GM23338 (cell line): ENCODE data around the gene BMPER. TPM values are rescaled to one million over a fixed set of nuclear protein-coding genes. Genes with fewer than 3 reads are reported as not detected.

Source experiments
- ATAC-seq: fragments of 200-7000 bp; cut with Tn5 transposase; 3 replicates; pipeline ENCODE4 v1.9.1; 2020
- DNase-seq: peaks from one replicate; pipeline ENCODE4 v3.0.0-alpha.2; 2015; ENCODE audit warnings: low spot score
- H2AFZ ChIP-seq: fragments of 200-600 bp; sonication (generic); 2 replicates; pipeline ENCODE4 v1.8.0; 2016; ENCODE audit warnings: antibody characterized with exemption, mild to moderate bottlenecking, moderate library complexity
- H3F3A ChIP-seq: fragments of 200-600 bp; sonication (generic); replicated peaks from 2 replicates; pipeline ENCODE4 v1.8.0; 2017; ENCODE audit warnings: antibody characterized with exemption, mixed run types, low read depth
- H3K27ac ChIP-seq: fragments of 200-600 bp; sonication (generic); 2 replicates; pipeline ENCODE4 v1.6.1; 2016; ENCODE audit warnings: low read depth
- H3K27me3 ChIP-seq: fragments of 200-600 bp; sonication (generic); 2 replicates; pipeline ENCODE4 v1.8.0; 2016; ENCODE audit warnings: mild to moderate bottlenecking, mixed run types, moderate library complexity; ENCODE audit not compliant: insufficient read depth
- H3K36me3 ChIP-seq: fragments of 200-600 bp; sonication (generic); 2 replicates; pipeline ENCODE4 v1.8.0; 2016; ENCODE audit warnings: mild to moderate bottlenecking; ENCODE audit not compliant: insufficient read depth
- H3K4me1 ChIP-seq: fragments of 200-600 bp; sonication (generic); 2 replicates; pipeline ENCODE4 v1.8.0; 2016; ENCODE audit warnings: mild to moderate bottlenecking, moderate library complexity; ENCODE audit not compliant: insufficient read depth
- H3K4me2 ChIP-seq: fragments of 200-600 bp; sonication (generic); 2 replicates; pipeline ENCODE4 v1.7.1; 2017; ENCODE audit warnings: mixed run types
- H3K4me3 ChIP-seq: fragments of 200-600 bp; sonication (generic); 2 replicates; pipeline ENCODE4 v1.6.1; 2016; ENCODE audit warnings: mixed run types
- H3K79me2 ChIP-seq: fragments of 200-600 bp; sonication (generic); replicated peaks from 2 replicates; pipeline ENCODE4 v1.8.0; 2017; ENCODE audit warnings: mild to moderate bottlenecking; ENCODE audit not compliant: insufficient read depth
- H3K9me2 ChIP-seq: fragments of 200-600 bp; sonication (generic); 2 replicates; pipeline ENCODE4 v1.8.0; 2017; ENCODE audit not compliant: insufficient read depth
- H4K20me1 ChIP-seq: fragments of 200-600 bp; sonication (generic); replicated peaks from 2 replicates; pipeline ENCODE4 v1.8.0; 2017; ENCODE audit warnings: mild to moderate bottlenecking; ENCODE audit not compliant: insufficient read depth
- H3K27ac Mint-ChIP-seq: 2 replicates; pipeline ENCODE4 v1.8.0; 2020; ENCODE audit warnings: inconsistent platforms, mild to moderate bottlenecking, moderate library complexity, mixed read lengths
- H3K27me3 Mint-ChIP-seq: 3 replicates; pipeline ENCODE4 v1.8.0; 2022; ENCODE audit warnings: low read depth, mild to moderate bottlenecking, moderate library complexity, mixed read lengths, inconsistent platforms; ENCODE audit not compliant: insufficient read depth, poor library complexity
- H3K36me3 Mint-ChIP-seq: 3 replicates; pipeline ENCODE4 v1.8.0; 2021; ENCODE audit warnings: low read depth, mild to moderate bottlenecking, inconsistent platforms, moderate library complexity, mixed read lengths
- H3K4me1 Mint-ChIP-seq: 3 replicates; pipeline ENCODE4 v1.8.0; 2020; ENCODE audit warnings: mild to moderate bottlenecking, inconsistent platforms, mixed read lengths
- H3K4me3 Mint-ChIP-seq: 3 replicates; pipeline ENCODE4 v1.8.0; 2021; ENCODE audit warnings: moderate library complexity, mild to moderate bottlenecking, inconsistent platforms, mixed read lengths
- H3K9me3 Mint-ChIP-seq: 3 replicates; pipeline ENCODE4 v1.8.0; 2020; ENCODE audit warnings: moderate library complexity, mild to moderate bottlenecking, inconsistent platforms, mixed read lengths
- CREB1 ChIP-seq: fragments of 250-450 bp; sonication (Bioruptor Pico); IDR thresholded peaks from 2 replicates; pipeline ENCODE4 v1.5.0; 2020; ENCODE audit warnings: low read depth, mild to moderate bottlenecking, moderate library complexity
- ETS1 ChIP-seq: IDR thresholded peaks from 2 replicates; pipeline ENCODE4 v1.6.1; 2016; ENCODE audit warnings: antibody characterized with exemption
- EZH2phosphoT487 ChIP-seq: fragments of 200-600 bp; sonication (generic); IDR thresholded peaks from one replicate; pipeline ENCODE4 v1.8.1; 2018; ENCODE audit warnings: antibody characterized with exemption; ENCODE audit not compliant: unreplicated experiment
- JUNB ChIP-seq: IDR thresholded peaks from one replicate; pipeline ENCODE4 v1.6.1; 2016; ENCODE audit warnings: antibody characterized with exemption; ENCODE audit not compliant: unreplicated experiment
- NANOG ChIP-seq: IDR thresholded peaks from 2 replicates; pipeline ENCODE4 v1.6.1; 2016; ENCODE audit warnings: antibody characterized with exemption, borderline replicate concordance
- REST ChIP-seq: IDR thresholded peaks from one replicate; pipeline ENCODE4 v1.6.1; 2018; ENCODE audit warnings: antibody characterized with exemption; ENCODE audit not compliant: unreplicated experiment
- STAT1 ChIP-seq: IDR thresholded peaks from one replicate; pipeline ENCODE4 v1.6.1; 2016; ENCODE audit warnings: antibody characterized with exemption; ENCODE audit not compliant: unreplicated experiment
- ZNF114 ChIP-seq: fragments of 250-450 bp; sonication (Bioruptor Pico); IDR thresholded peaks from 2 replicates; pipeline ENCODE4 v1.5.0; 2020; ENCODE audit warnings: mild to moderate bottlenecking, moderate library complexity
- ZNF462 ChIP-seq: fragments of 250-450 bp; sonication (Bioruptor Pico); IDR thresholded peaks from 2 replicates; pipeline ENCODE4 v1.5.0; 2020; ENCODE audit warnings: mild to moderate bottlenecking, moderate library complexity
- polyA plus RNA-seq: library from polyadenylated mRNA; unstranded; fragments of >200 nt; fragmentation: Nextera tagmentation; extraction: Ambion mirVana; gene quantifications from 2 replicates; pipeline ENCODE4 v1.2.1, GENCODE V29; 2016
- total RNA-seq: library from RNA; depleted of rRNA; stranded (reverse); fragments of >200 nt; shearing (Covaris generic); gene quantifications from 2 replicates; pipeline ENCODE4 v1.2.3, GENCODE V29; 2014

The BMPER gene
- total and polyA plus RNA-seq, 2 experiments from 2014 or later: 0.53 to 1.4 TPM

GRCh38 chr7:33887266-33887975, 17.9 kb upstream of the BMPER start:
- Histone ChIP-seq H3K4me2 (no peak overlapping the region), H4K20me1 (no peaks in the 10 kb centered on the region), H3K27me3 (no peaks in the 10 kb centered on the region), H3K79me2 (no peaks in the 10 kb centered on the region), H3K9me2 (peaks cover 10% of the 10 kb centered on the region; the same call in 1 of the 2 replicates), H2AFZ (no peak overlapping the region), H3K4me1 (no peaks in the 10 kb centered on the region; the same call in 1 of the 2 replicates), H3K36me3 (no peaks in the 10 kb centered on the region), H3K4me3 (no peak overlapping the region), H3F3A (no peaks in the 10 kb centered on the region), H3K27ac (no peak overlapping the region)
- Mint-ChIP-seq H3K36me3 (no peaks in the 10 kb centered on the region), H3K27ac (no peak overlapping the region), H3K27me3 (no peaks in the 10 kb centered on the region), H3K4me3 (no peak overlapping the region), H3K9me3 (no peaks in the 10 kb centered on the region), H3K4me1 (peaks cover 15% of the 10 kb centered on the region; the same call in 2 of the 3 replicates)
- DNase-seq (no peak), ATAC-seq (no peak)
- TF ChIP-seq STAT1 (no peak), ZNF114 (CRISPR knock-in tag) (no peak), REST (no peak), JUNB (no peak)

- Histone ChIP-seq H3K4me1 (no peaks in the 10 kb centered on the region; the same call in 1 of the 2 replicates), H2AFZ (no peak overlapping the region), H3K9me2 (peaks cover 4% of the 10 kb centered on the region; the same call in 1 of the 2 replicates), H3K79me2 (no peaks in the 10 kb centered on the region), H3F3A (no peaks in the 10 kb centered on the region), H3K4me2 (no peak overlapping the region), H4K20me1 (no peaks in the 10 kb centered on the region), H3K27me3 (no peaks in the 10 kb centered on the region), H3K4me3 (no peak overlapping the region), H3K36me3 (no peaks in the 10 kb centered on the region), H3K27ac (no peak overlapping the region)
- no peak overlapping the region for H3K4me3 Mint-ChIP-seq
- no peak overlapping the region for H3K27ac Mint-ChIP-seq
- no peak for TF ChIP-seq ZNF114 (CRISPR knock-in tag)
- TF ChIP-seq EZH2phosphoT487: no peak
- TF ChIP-seq NANOG: no peak
- TF ChIP-seq CREB1: no peak
- no peak for TF ChIP-seq ZNF462 (CRISPR knock-in tag)
- TF ChIP-seq STAT1: no peak
- TF ChIP-seq ETS1: no peak
- H3K4me1 Mint-ChIP-seq: peaks cover 15% of the 10 kb centered on the region; the same call in 2 of the 3 replicates
- H3K36me3 Mint-ChIP-seq: no peaks in the 10 kb centered on the region
- ATAC-seq (peak; percentile 17; the same call in 2 of the 3 replicates), DNase-seq (peak; percentile 64)
- H3K27me3 Mint-ChIP-seq: no peaks in the 10 kb centered on the region
- H3K9me3 Mint-ChIP-seq: no peaks in the 10 kb centered on the region
Observed at GRCh38 chr7:33888166-33888565, 17.2 kb upstream of the BMPER start.
